Testis (tissue), 2 donors: Measurements from ENCODE around the gene NIN.

Source experiments
- POLR2A ChIP-seq: fragments of 450-650 bp; IDR thresholded peaks from one replicate; pipeline ENCODE4 v1.6.1; 2017; ENCODE audit warnings: antibody characterized with exemption, mild to moderate bottlenecking, moderate library complexity
- TF ChIP-seq, protein P1 (sequence below), 3 experiments: fragments of 450-650 bp in 2 of 3; fragments of 200-600 bp in 1 of 3; sonication (generic) in 1 of 3; IDR thresholded peaks; one replicate each; pipeline ENCODE4 v1.5.1; 2016 to 2019; ENCODE audit warnings: antibody characterized with exemption in 3 of 3, mild to moderate bottlenecking in 2 of 3, moderate library complexity in 1 of 3

DNA sequence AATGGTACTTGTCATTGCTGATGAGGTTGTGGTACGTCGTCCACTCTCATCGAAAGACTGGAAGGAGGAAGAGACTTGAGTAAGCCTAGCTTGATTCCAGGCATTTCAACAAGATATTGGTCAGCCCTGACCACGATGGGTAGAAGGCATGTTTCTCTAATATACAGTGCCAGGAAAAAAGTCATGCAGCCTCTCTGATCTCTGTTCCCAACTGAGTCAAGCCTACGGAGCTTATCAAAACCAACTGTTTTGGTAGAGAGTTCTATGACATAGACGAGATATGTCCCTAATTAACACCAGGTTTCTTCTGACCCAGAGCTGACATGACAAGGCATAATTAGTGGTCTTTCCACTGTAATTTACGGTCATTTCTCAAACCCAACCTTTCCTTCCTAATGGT is 58.5 kb downstream of the NIN start:
- TF ChIP-seq, protein P1, sequence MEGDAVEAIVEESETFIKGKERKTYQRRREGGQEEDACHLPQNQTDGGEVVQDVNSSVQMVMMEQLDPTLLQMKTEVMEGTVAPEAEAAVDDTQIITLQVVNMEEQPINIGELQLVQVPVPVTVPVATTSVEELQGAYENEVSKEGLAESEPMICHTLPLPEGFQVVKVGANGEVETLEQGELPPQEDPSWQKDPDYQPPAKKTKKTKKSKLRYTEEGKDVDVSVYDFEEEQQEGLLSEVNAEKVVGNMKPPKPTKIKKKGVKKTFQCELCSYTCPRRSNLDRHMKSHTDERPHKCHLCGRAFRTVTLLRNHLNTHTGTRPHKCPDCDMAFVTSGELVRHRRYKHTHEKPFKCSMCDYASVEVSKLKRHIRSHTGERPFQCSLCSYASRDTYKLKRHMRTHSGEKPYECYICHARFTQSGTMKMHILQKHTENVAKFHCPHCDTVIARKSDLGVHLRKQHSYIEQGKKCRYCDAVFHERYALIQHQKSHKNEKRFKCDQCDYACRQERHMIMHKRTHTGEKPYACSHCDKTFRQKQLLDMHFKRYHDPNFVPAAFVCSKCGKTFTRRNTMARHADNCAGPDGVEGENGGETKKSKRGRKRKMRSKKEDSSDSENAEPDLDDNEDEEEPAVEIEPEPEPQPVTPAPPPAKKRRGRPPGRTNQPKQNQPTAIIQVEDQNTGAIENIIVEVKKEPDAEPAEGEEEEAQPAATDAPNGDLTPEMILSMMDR (IDR thresholded peaks at IDR 0.05): no peak
- TF ChIP-seq POLR2A: no peak
